K562 (cell line): Measurements from ENCODE around the gene TNFSF15. TPM values are rescaled to one million over a fixed set of nuclear protein-coding genes. Genes with fewer than 3 reads are reported as not detected.

ENCODE experiments used
- ATAC-seq: fragments of 200-7000 bp; cut with Tn5 transposase; 3 replicates; pipeline ENCODE4 v1.9.1; 2020; ENCODE audit warnings: moderate library complexity
- BruUV-seq: library from RNA; stranded (reverse); fragments of 400-500 nt; replicated peaks from 2 replicates; lab custom pipeline; 2021; lab: Mats Ljungman, UMichigan
- CTCF ChIA-PET: fragments of 300-600 bp; formaldehyde crosslinking; extraction: SDS; loops from one replicate; lab custom pipeline; 2021; ENCODE audit warnings: low intra/inter-chr PET ratio; lab: Yijun Ruan, JAX
- POLR2A ChIA-PET: fragments of 300-600, 350-650 bp; sonication (Branson Sonifier 250); formaldehyde crosslinking; extraction: SDS; loops from one replicate; lab custom pipeline; 2021; ENCODE audit warnings: antibody characterized with exemption, inconsistent platforms; lab: Yijun Ruan, JAX
- DNase-seq, 4 experiments: peaks; one replicate each; pipeline versions ENCODE4 v3.0.0 to v3.0.0-alpha.2; 2011 to 2018; ENCODE audit warnings: low spot score in 3 of 4, mixed read lengths in 3 of 4; ENCODE audit errors: extremely low read depth in 1 of 4
- FAIRE-seq: peaks from 2 replicates; lab custom pipeline; 2011; peaks lifted over from hg19 to GRCh38; lab: Jason Lieb, UNC
- H2AFZ ChIP-seq: 2 replicates; pipeline ENCODE4 v1.6.0; 2011; ENCODE audit warnings: low read depth, low read length, control low read depth, inconsistent platforms
- H3K27ac ChIP-seq: fragments of 200-600 bp; 3 replicates; pipeline ENCODE4 v1.8.0; 2011; ENCODE audit warnings: low read depth, mild to moderate bottlenecking, control low read depth, inconsistent platforms, low read length, moderate library complexity, mixed read lengths; ENCODE audit errors: extremely low read depth
- H3K27me3 ChIP-seq, 2 experiments: fragments of 300-600 bp in 1 of 2; 2 replicates in 1 of 2; 3 replicates in 1 of 2; pipeline versions ENCODE4 v1.6.0 to v1.8.0; 2011; ENCODE audit warnings: inconsistent platforms in 2 of 2, low read length in 2 of 2, mild to moderate bottlenecking in 1 of 2, mixed read lengths in 1 of 2, moderate library complexity in 1 of 2; ENCODE audit not compliant: control insufficient read depth in 2 of 2, insufficient read depth in 2 of 2
- H3K36me3 ChIP-seq: fragments of 300-600 bp; 3 replicates; pipeline ENCODE4 v1.8.0; 2011; ENCODE audit warnings: mild to moderate bottlenecking, low read length, inconsistent platforms; ENCODE audit not compliant: control insufficient read depth, insufficient read depth
- H3K4me1 ChIP-seq, 2 experiments: fragments of 200-600 bp in 1 of 2; replicated peaks in 1 of 2; 2 replicates in 1 of 2; 3 replicates in 1 of 2; pipeline versions ENCODE4 v1.5.1 to v1.8.0; 2011; ENCODE audit warnings: inconsistent platforms in 2 of 2, low read length in 2 of 2, mild to moderate bottlenecking in 1 of 2, mixed read lengths in 1 of 2, moderate library complexity in 1 of 2; ENCODE audit not compliant: control insufficient read depth in 2 of 2, insufficient read depth in 2 of 2
- H3K4me2 ChIP-seq: 2 replicates; pipeline ENCODE4 v1.6.1; 2011; ENCODE audit warnings: low read length, control low read depth, inconsistent platforms, mixed read lengths; ENCODE audit not compliant: insufficient read depth
- H3K4me3 ChIP-seq: fragments of 200-600 bp; sonication (generic), shearing (Covaris generic); 2 replicates; pipeline ENCODE4 v1.5.1; 2016; ENCODE audit warnings: control low read depth, inconsistent platforms
- H3K79me2 ChIP-seq: fragments of 200-600 bp; 3 replicates; pipeline ENCODE4 v1.8.0; 2011; ENCODE audit warnings: low read length, inconsistent platforms; ENCODE audit not compliant: control insufficient read depth, insufficient read depth
- H3K9ac ChIP-seq, 2 experiments: 2 replicates each; pipeline versions ENCODE4 v1.6.0 to v1.6.1; 2011; ENCODE audit warnings: low read depth in 2 of 2, low read length in 2 of 2, control low read depth in 1 of 2, inconsistent platforms in 1 of 2, mild to moderate bottlenecking in 1 of 2, mixed read lengths in 1 of 2; ENCODE audit not compliant: insufficient read depth in 1 of 2
- H3K9me1 ChIP-seq: one replicate; pipeline ENCODE4 v1.6.0; 2011; ENCODE audit warnings: inconsistent platforms, mild to moderate bottlenecking, low read length, moderate library complexity; ENCODE audit not compliant: control insufficient read depth, insufficient read depth
- H3K9me3 ChIP-seq: replicated peaks from 2 replicates; pipeline ENCODE4 v1.5.1; 2011; ENCODE audit warnings: low read depth, low read length, inconsistent platforms; ENCODE audit not compliant: control insufficient read depth, insufficient read depth
- H4K20me1 ChIP-seq: replicated peaks from 2 replicates; pipeline ENCODE4 v1.6.1; 2011; ENCODE audit warnings: low read length, inconsistent platforms, mixed read lengths; ENCODE audit not compliant: control insufficient read depth, insufficient read depth
- CHCHD3 ChIP-seq: fragments of 250-450 bp; sonication (Bioruptor Pico); IDR thresholded peaks from 2 replicates; pipeline ENCODE4 v2.1.2; 2022; ENCODE audit warnings: mild to moderate bottlenecking
- CSDE1 ChIP-seq, 2 experiments: fragments of 450-650 bp; IDR thresholded peaks; 2 replicates each; pipeline ENCODE4 v1.6.1; 2016; ENCODE audit warnings: mild to moderate bottlenecking in 1 of 2
- DDX20 ChIP-seq: fragments of 450-650 bp; IDR thresholded peaks from 2 replicates; pipeline ENCODE4 v1.6.1; 2016; ENCODE audit warnings: missing genetic modification characterization, low read depth, mild to moderate bottlenecking, missing compliant biosample characterization, moderate library complexity
- ELF4 ChIP-seq: fragments of 450-650 bp; formaldehyde crosslinking; IDR thresholded peaks from 2 replicates; pipeline ENCODE4 v1.4.0; 2022; ENCODE audit warnings: missing genetic modification characterization
- ESRRA ChIP-seq: fragments of 450-650 bp; IDR thresholded peaks from 2 replicates; pipeline ENCODE4 v1.6.1; 2014; ENCODE audit warnings: low read depth, mild to moderate bottlenecking, moderate library complexity, borderline replicate concordance
- ETV5 ChIP-seq: sonication (generic); formaldehyde crosslinking; IDR thresholded peaks from 2 replicates; pipeline ENCODE4 v1.4.0; 2020; ENCODE audit warnings: low read depth, mild to moderate bottlenecking, missing genetic modification reagents
- FOXJ2 ChIP-seq: fragments of 200-800 bp; sonication (Bioruptor generic); IDR thresholded peaks from 2 replicates; pipeline ENCODE4 v1.6.1; 2016; ENCODE audit warnings: missing genetic modification characterization, missing compliant biosample characterization
- REST ChIP-seq, 2 experiments: fragments of 450-650 bp; formaldehyde crosslinking in 1 of 2; IDR thresholded peaks; 2 replicates each; pipeline versions ENCODE4 v1.4.0 to v1.6.1; 2014 to 2020; ENCODE audit warnings: mild to moderate bottlenecking in 2 of 2, borderline replicate concordance in 1 of 2, low read depth in 1 of 2
- STAT5A ChIP-seq: IDR thresholded peaks from 2 replicates; pipeline ENCODE4 v1.6.1; 2012; ENCODE audit warnings: low read length, inconsistent platforms, borderline replicate concordance
- TCFL5 ChIP-seq: fragments of 250-450 bp; sonication (Bioruptor Pico); conservative IDR thresholded peaks from 2 replicates; pipeline ENCODE4 v1.6.1; 2021; ENCODE audit warnings: mild to moderate bottlenecking, moderate library complexity, matching md5 sums
- TFE3 ChIP-seq: fragments of 450-650 bp; formaldehyde crosslinking; IDR thresholded peaks from 2 replicates; pipeline ENCODE4 v1.4.0; 2020; ENCODE audit warnings: mild to moderate bottlenecking, mixed read lengths
- ZC3H8 ChIP-seq: fragments of 450-650 bp; IDR thresholded peaks from 2 replicates; pipeline ENCODE4 v1.6.1; 2017
- ZNF239 ChIP-seq: fragments of 250-450 bp; sonication (Bioruptor Pico); IDR thresholded peaks from 2 replicates; pipeline ENCODE4 v1.4.0; 2020; ENCODE audit warnings: mild to moderate bottlenecking
- ZNF311 ChIP-seq: fragments of 250-450 bp; sonication (Bioruptor Pico); IDR thresholded peaks from 2 replicates; pipeline ENCODE4 v1.4.0; 2020; ENCODE audit warnings: mild to moderate bottlenecking, moderate library complexity
- ZNF584 ChIP-seq: fragments of 200-800 bp; sonication (Bioruptor generic); IDR thresholded peaks from 2 replicates; pipeline ENCODE4 v1.6.1; 2016; ENCODE audit warnings: low read depth, mild to moderate bottlenecking, missing genetic modification characterization, missing compliant biosample characterization
- ZNF766 ChIP-seq: fragments of 200-800 bp; sonication (Bioruptor generic); conservative IDR thresholded peaks from 2 replicates; pipeline ENCODE4 v1.6.1; 2016; ENCODE audit warnings: missing genetic modification characterization, missing compliant biosample characterization
- in situ Hi-C: fragments of 300-500 bp; cut with MboI; formaldehyde crosslinking; loops from 4 replicates; pipeline ENCODE4 v1.15.0; 2018; ENCODE audit warnings: inconsistent platforms, mixed read lengths
- intact Hi-C: fragments of 100-400 bp; cut with micrococcal nuclease; formaldehyde crosslinking; loops from 2 replicates; pipeline ENCODE4 v1.14.2; 2022
- polyA plus RNA-seq, 8 experiments: library from polyadenylated mRNA; depleted of rRNA in 4 of 8; stranded (reverse) in 5 of 8; unstranded in 3 of 8; fragments of >200 nt; fragmentation: Nextera tagmentation in 2 of 8; fragmentation: Illumina TruSeq in 1 of 8; extraction: Ambion mirVana in 2 of 8; extraction: Trizol in 1 of 8; gene quantifications; 2 replicates each; pipeline versions ENCODE4 v1.2.1 to v1.2.3, GENCODE V29; 2011 to 2014; ENCODE audit warnings: inconsistent platforms in 1 of 8, missing spikeins in 1 of 8
- total RNA-seq, 7 experiments: library from RNA; depleted of rRNA in 6 of 7; stranded (reverse); fragments of >200 nt in 6 of 7; fragmentation: Illumina TruSeq in 2 of 7; extraction: Trizol in 2 of 7; gene quantifications; 2 replicates each; pipeline versions ENCODE4 v1.2.1 to v1.2.3, GENCODE V29; 2011 to 2021; ENCODE audit warnings: low replicate concordance in 1 of 7

TNFSF15 gene
- total and polyA plus RNA-seq, 9 of the 15 experiments (the other 6 are each of a cell fraction or from before 2014, with no cell fraction given), result not detected

- CTCF ChIA-PET, result no interaction called here
- Histone ChIP-seq H3K4me1 (no peaks in the 10 kb centered on the region), H3K9me3 (no peaks in the 10 kb centered on the region), H2AFZ (no peak overlapping the region), H3K27ac (no peak overlapping the region), H3K4me3 (no peak overlapping the region), H3K4me2 (no peak overlapping the region), H3K27me3 (no peaks in the 10 kb centered on the region), H3K36me3 (no peaks in the 10 kb centered on the region), H4K20me1 (no peaks in the 10 kb centered on the region), H3K9ac (no peak overlapping the region), H3K79me2 (no peaks in the 10 kb centered on the region), H3K9me1 (no peaks in the 10 kb centered on the region)
- BruUV-seq, result no TSS peak
- no peak for DNase-seq
- POLR2A ChIA-PET, result no interaction called here
- no peak for ATAC-seq
- intact Hi-C loops (no loop called here), in situ Hi-C loops (no loop called here)
- FAIRE-seq, result no peak
- no peak for TF ChIP-seq REST (IDR thresholded peaks at IDR 0.05; ENCODE audit: borderline replicate concordance)
- TF ChIP-seq REST (CRISPR knock-in tag; IDR thresholded peaks at IDR 0.05; ENCODE audit: low read depth), result no peak
- no peak for TF ChIP-seq CHCHD3
- TF ChIP-seq ETV5 (CRISPR knock-in tag), result no peak
- TF ChIP-seq TCFL5, result no peak
- TF ChIP-seq ELF4 (CRISPR knock-in tag), result no peak
- TF ChIP-seq ZNF239 (CRISPR knock-in tag), result no peak
- TF ChIP-seq ZNF311 (CRISPR knock-in tag), result no peak
- TF ChIP-seq ZNF766 (CRISPR knock-in tag), result no peak
- no peak for TF ChIP-seq ESRRA
- TF ChIP-seq CSDE1 (IDR thresholded peaks at IDR 0.05), result no peak
- TF ChIP-seq STAT5A, result no peak
- no peak for TF ChIP-seq ZNF584 (CRISPR knock-in tag)
- TF ChIP-seq DDX20 (tag), result no peak
- no peak for TF ChIP-seq TFE3 (CRISPR knock-in tag)
- no peak for TF ChIP-seq FOXJ2 (tag)
- no peak for TF ChIP-seq ZC3H8
These were observed 23.3 kb downstream of the TNFSF15 start for GRCh38 chr9:114782586-114782985.
